Measurements from ENCODE around the gene MBL2. TPM values are rescaled to one million over a fixed set of nuclear protein-coding genes. Genes with fewer than 3 reads are reported as not detected.

Gene MBL2
- not detected for total RNA-seq
- not detected for polyA plus RNA-seq (2013, experiment 1 of 2)
- not detected for polyA plus RNA-seq (2013, experiment 2 of 2)
- long read RNA-seq, experiment 1, result 0 reads
- long read RNA-seq, experiment 2, result 0 reads
- long read RNA-seq, experiment 3, result 0 reads
- long read RNA-seq, experiment 4, result 0 reads

- Histone ChIP-seq H3K27ac (ENCODE audit: low read depth, low read length) (no peak within 1 kb of the TSS), H3K36me3 (ENCODE audit: control insufficient read depth, insufficient read depth, low read length) (no peaks in the 10 kb centered on the region), H3K27me3 (ENCODE audit: control insufficient read depth, insufficient read depth, low read length, poor library complexity, severe bottlenecking) (no peaks in the 10 kb centered on the region), H3K4me1 (ENCODE audit: control insufficient read depth, insufficient read depth, low read length) (no peaks in the 10 kb centered on the region), H3K4me3 (ENCODE audit: low read length) (no peak within 1 kb of the TSS), H3K9ac (ENCODE audit: extremely low read depth, low read length, poor library complexity, severe bottlenecking) (no peak within 1 kb of the TSS), H3K9me3 (ENCODE audit: control insufficient read depth, low read length) (no peaks in the 10 kb centered on the region)
- H3K4me1 Mint-ChIP-seq, result no peaks in the 10 kb centered on the region
- no peak within 1 kb of the TSS for H3K4me3 Mint-ChIP-seq
- WGBS, 2 experiments (ENCODE audit: insufficient coverage in 1 of 2, insufficient read length in 1 of 2), result 96 to 100% methylated on average over 2 to 3 of the region's 3 CpGs
- no peaks in the 10 kb centered on the region for H3K9me3 Mint-ChIP-seq
- no peak for DNase-seq
- no peaks in the 10 kb centered on the region for H3K36me3 Mint-ChIP-seq (ENCODE audit: low read depth)
- TF ChIP-seq, protein P1, sequence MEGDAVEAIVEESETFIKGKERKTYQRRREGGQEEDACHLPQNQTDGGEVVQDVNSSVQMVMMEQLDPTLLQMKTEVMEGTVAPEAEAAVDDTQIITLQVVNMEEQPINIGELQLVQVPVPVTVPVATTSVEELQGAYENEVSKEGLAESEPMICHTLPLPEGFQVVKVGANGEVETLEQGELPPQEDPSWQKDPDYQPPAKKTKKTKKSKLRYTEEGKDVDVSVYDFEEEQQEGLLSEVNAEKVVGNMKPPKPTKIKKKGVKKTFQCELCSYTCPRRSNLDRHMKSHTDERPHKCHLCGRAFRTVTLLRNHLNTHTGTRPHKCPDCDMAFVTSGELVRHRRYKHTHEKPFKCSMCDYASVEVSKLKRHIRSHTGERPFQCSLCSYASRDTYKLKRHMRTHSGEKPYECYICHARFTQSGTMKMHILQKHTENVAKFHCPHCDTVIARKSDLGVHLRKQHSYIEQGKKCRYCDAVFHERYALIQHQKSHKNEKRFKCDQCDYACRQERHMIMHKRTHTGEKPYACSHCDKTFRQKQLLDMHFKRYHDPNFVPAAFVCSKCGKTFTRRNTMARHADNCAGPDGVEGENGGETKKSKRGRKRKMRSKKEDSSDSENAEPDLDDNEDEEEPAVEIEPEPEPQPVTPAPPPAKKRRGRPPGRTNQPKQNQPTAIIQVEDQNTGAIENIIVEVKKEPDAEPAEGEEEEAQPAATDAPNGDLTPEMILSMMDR (conservative IDR thresholded peaks at IDR 0.05), result no peak
- H3K27me3 Mint-ChIP-seq (ENCODE audit: insufficient read depth), result no peaks in the 10 kb centered on the region
- H3K27ac Mint-ChIP-seq, result no peak within 1 kb of the TSS
Measured at GRCh38 chr10:52772623-52773022, at the start of gene MBL2. Gene MBL2 (minus strand): TSS chr10:52772784. CDS start chr10:52771635, 1,149 bp downstream.

GRCh38 chr10:52820309-52820708 is 47.7 kb upstream of the MBL2 start:
- H3K27me3 Mint-ChIP-seq (ENCODE audit: insufficient read depth), result no peaks in the 10 kb centered on the region
- WGBS, 2 experiments (ENCODE audit: insufficient coverage in 1 of 2, insufficient read length in 1 of 2), result 71% methylated on average over 1 of the region's 1 CpG; no CpG with 5 or more reads in 1 of the 2 experiments
- no peak overlapping the region for H3K27ac Mint-ChIP-seq
- no peak for DNase-seq
- no peaks in the 10 kb centered on the region for H3K4me1 ChIP-seq (ENCODE audit: control insufficient read depth, insufficient read depth, low read length)
- TF ChIP-seq, protein P1 (conservative IDR thresholded peaks at IDR 0.05), result no peak
- no peaks in the 10 kb centered on the region for H3K9me3 ChIP-seq (ENCODE audit: control insufficient read depth, low read length)
- no peak overlapping the region for H3K4me3 ChIP-seq (ENCODE audit: low read length)
- H3K36me3 ChIP-seq (ENCODE audit: control insufficient read depth, insufficient read depth, low read length), result no peaks in the 10 kb centered on the region
- H3K4me3 Mint-ChIP-seq, result no peak overlapping the region
- H3K9me3 Mint-ChIP-seq, result no peaks in the 10 kb centered on the region
- H3K9ac ChIP-seq (ENCODE audit: extremely low read depth, low read length, poor library complexity, severe bottlenecking), result no peak overlapping the region
- H3K36me3 Mint-ChIP-seq (ENCODE audit: low read depth), result no peaks in the 10 kb centered on the region
- H3K4me1 Mint-ChIP-seq, result peaks cover 7% of the 10 kb centered on the region
- H3K27me3 ChIP-seq (ENCODE audit: control insufficient read depth, insufficient read depth, low read length, poor library complexity, severe bottlenecking), result no peaks in the 10 kb centered on the region
- H3K27ac ChIP-seq (ENCODE audit: low read depth, low read length), result no peak overlapping the region

GRCh38 chr10:52818019-52818418 is 45.4 kb upstream of the MBL2 start:
- Mint-ChIP-seq H3K4me3 (no peak overlapping the region), H3K4me1 (peaks cover 7% of the 10 kb centered on the region), H3K36me3 (ENCODE audit: low read depth) (no peaks in the 10 kb centered on the region), H3K27ac (no peak overlapping the region), H3K9me3 (no peaks in the 10 kb centered on the region), H3K27me3 (ENCODE audit: insufficient read depth) (no peaks in the 10 kb centered on the region)
- no peaks in the 10 kb centered on the region for H3K4me1 ChIP-seq (ENCODE audit: control insufficient read depth, insufficient read depth, low read length)
- 24 to 28% methylated on average over 3 of the region's 3 CpGs for WGBS, 2 experiments (ENCODE audit: insufficient coverage in 1 of 2, insufficient read length in 1 of 2)
- H3K27ac ChIP-seq (ENCODE audit: low read depth, low read length), result no peak overlapping the region
- H3K4me3 ChIP-seq (ENCODE audit: low read length), result no peak overlapping the region
- TF ChIP-seq, protein P1 (conservative IDR thresholded peaks at IDR 0.05), result peak; percentile 80
- H3K27me3 ChIP-seq (ENCODE audit: control insufficient read depth, insufficient read depth, low read length, poor library complexity, severe bottlenecking), result no peaks in the 10 kb centered on the region
- H3K9me3 ChIP-seq (ENCODE audit: control insufficient read depth, low read length), result no peaks in the 10 kb centered on the region
- H3K9ac ChIP-seq (ENCODE audit: extremely low read depth, low read length, poor library complexity, severe bottlenecking), result no peak overlapping the region
- DNase-seq, result peak; percentile 61
- no peaks in the 10 kb centered on the region for H3K36me3 ChIP-seq (ENCODE audit: control insufficient read depth, insufficient read depth, low read length)

Data from endodermal cell (in vitro differentiated cells).